H1 (cell line): ENCODE data around the gene F10. TPM values are rescaled to one million over a fixed set of nuclear protein-coding genes. Genes with fewer than 3 reads are reported as not detected.
A peak's percentile ranks its signal among the peaks of the same experiment; 100 is the strongest.

Experiments
- CTCF ChIA-PET: fragments of 300-600 bp; sonication (Branson Sonifier 250); formaldehyde crosslinking; loops from one replicate; lab custom pipeline; 2021; ENCODE audit not compliant: partially characterized antibody; lab: Charles Lee
- POLR2A ChIA-PET: fragments of 300-600 bp; sonication (Branson Sonifier 250); formaldehyde crosslinking; loops from one replicate; lab custom pipeline; 2021; ENCODE audit warnings: inconsistent platforms; ENCODE audit not compliant: partially characterized antibody; lab: Charles Lee
- DNase-seq, 2 experiments: peaks; one replicate each; pipeline versions ENCODE4 v3.0.0 to v3.0.0-alpha.2; 2010 to 2022; ENCODE audit warnings: low spot score in 2 of 2, low read depth in 1 of 2, mixed read lengths in 1 of 2
- FAIRE-seq: peaks from 2 replicates; lab custom pipeline; 2011; peaks lifted over from hg19 to GRCh38; lab: Jason Lieb, UNC
- H2AFZ ChIP-seq: 2 replicates; pipeline ENCODE4 v1.8.1; 2012; ENCODE audit warnings: low read length, inconsistent platforms
- H2AK5ac ChIP-seq: 2 replicates; pipeline ENCODE4 v1.6.1; 2013; ENCODE audit warnings: low read depth, low read length
- H2BK120ac ChIP-seq: replicated peaks from 2 replicates; pipeline ENCODE3; 2013; ENCODE audit warnings: low read depth, low read length, inconsistent platforms
- H2BK12ac ChIP-seq: 2 replicates; pipeline ENCODE4 v1.6.1; 2013; ENCODE audit warnings: low read depth, low read length
- H2BK15ac ChIP-seq: 2 replicates; pipeline ENCODE4 v1.6.1; 2013; ENCODE audit warnings: low read length
- H2BK20ac ChIP-seq: 2 replicates; pipeline ENCODE4 v1.6.1; 2013; ENCODE audit warnings: low read length
- H2BK5ac ChIP-seq: 2 replicates; pipeline ENCODE4 v1.6.1; 2013; ENCODE audit warnings: low read depth, low read length
- H3K14ac ChIP-seq: 2 replicates; pipeline ENCODE4 v1.6.1; 2013; ENCODE audit warnings: inconsistent platforms; ENCODE audit not compliant: insufficient read length
- H3K18ac ChIP-seq: 2 replicates; pipeline ENCODE4 v1.6.1; 2013; ENCODE audit warnings: low read length; ENCODE audit errors: extremely low read depth
- H3K23ac ChIP-seq: 2 replicates; pipeline ENCODE4 v1.6.1; 2013; ENCODE audit warnings: inconsistent platforms; ENCODE audit not compliant: insufficient read length
- H3K23me2 ChIP-seq: 2 replicates; pipeline ENCODE4 v1.6.1; 2013; ENCODE audit warnings: low read depth, low read length
- H3K27ac ChIP-seq: 2 replicates; pipeline ENCODE4 v1.6.1; 2011; ENCODE audit warnings: low read depth, low read length, inconsistent platforms
- H3K27me3 ChIP-seq, 4 experiments: replicated peaks in 1 of 4; 1 replicate in 1 of 4; 2 replicates in 3 of 4; pipeline versions ENCODE4 v1.6.1 to v1.8.1; 2011 to 2013; ENCODE audit warnings: low read length in 3 of 4, mild to moderate bottlenecking in 3 of 4, inconsistent platforms in 2 of 4, mixed read lengths in 2 of 4, moderate library complexity in 1 of 4; ENCODE audit not compliant: control insufficient read depth in 3 of 4, insufficient read depth in 3 of 4; ENCODE audit errors: extremely low read depth in 1 of 4
- H3K36me3 ChIP-seq, 4 experiments: 2 replicates each; pipeline versions ENCODE4 v1.6.1 to v1.8.1; 2011 to 2013; ENCODE audit warnings: mild to moderate bottlenecking in 4 of 4, low read length in 3 of 4, moderate library complexity in 2 of 4, control low read depth in 1 of 4, inconsistent platforms in 1 of 4; ENCODE audit not compliant: insufficient read depth in 4 of 4, control insufficient read depth in 2 of 4
- H3K4ac ChIP-seq: replicated peaks from 2 replicates; pipeline ENCODE3; 2013; ENCODE audit warnings: low read length, low read depth, mixed read lengths, inconsistent platforms; ENCODE audit not compliant: insufficient read length
- H3K4me1 ChIP-seq, 4 experiments: replicated peaks in 1 of 4; 1 replicate in 1 of 4; 2 replicates in 3 of 4; pipeline versions ENCODE4 v1.6.1 to v1.8.1; 2011 to 2013; ENCODE audit warnings: low read length in 3 of 4, inconsistent platforms in 2 of 4, mixed read lengths in 1 of 4; ENCODE audit not compliant: insufficient read depth in 4 of 4, control insufficient read depth in 3 of 4
- H3K4me2 ChIP-seq, 2 experiments: 2 replicates each; pipeline versions ENCODE4 v1.6.1 to v1.8.1; 2011 to 2013; ENCODE audit warnings: low read depth in 2 of 2, low read length in 2 of 2, control low read depth in 1 of 2, inconsistent platforms in 1 of 2, mild to moderate bottlenecking in 1 of 2; ENCODE audit not compliant: insufficient read depth in 1 of 2
- H3K4me3 ChIP-seq, 4 experiments: fragments of 200-600, 300-600 bp in 1 of 4; sonication (generic), shearing (Covaris generic), sonication (Bioruptor Twin) in 1 of 4; 2 replicates each; pipeline versions ENCODE4 v1.5.1 to v1.8.1; 2011 to 2016; ENCODE audit warnings: low read length in 4 of 4, low read depth in 3 of 4, control low read depth in 2 of 4, inconsistent platforms in 2 of 4, mild to moderate bottlenecking in 2 of 4, mixed read lengths in 1 of 4, moderate library complexity in 1 of 4; ENCODE audit not compliant: insufficient read depth in 2 of 4; ENCODE audit errors: extremely low read depth in 1 of 4
- H3K56ac ChIP-seq: replicated peaks from 2 replicates; pipeline ENCODE3; 2013; ENCODE audit warnings: low read depth, mild to moderate bottlenecking, mixed read lengths, low read length, inconsistent platforms; ENCODE audit not compliant: insufficient read length
- H3K79me1 ChIP-seq: 2 replicates; pipeline ENCODE4 v1.6.1; 2013; ENCODE audit warnings: low read depth, low read length, control low read depth
- H3K79me2 ChIP-seq, 2 experiments: 2 replicates each; pipeline versions ENCODE4 v1.6.1 to v1.8.1; 2012 to 2013; ENCODE audit warnings: low read length in 2 of 2, mild to moderate bottlenecking in 2 of 2, inconsistent platforms in 1 of 2; ENCODE audit not compliant: insufficient read depth in 2 of 2, control insufficient read depth in 1 of 2
- H3K9ac ChIP-seq, 4 experiments: replicated peaks in 1 of 4; 1 replicate in 1 of 4; 2 replicates in 3 of 4; pipeline versions ENCODE4 v1.6.1 to v1.8.1; 2011 to 2013; ENCODE audit warnings: low read depth in 3 of 4, low read length in 3 of 4, control low read depth in 2 of 4, mild to moderate bottlenecking in 2 of 4, moderate library complexity in 2 of 4, inconsistent platforms in 1 of 4; ENCODE audit errors: extremely low read depth in 1 of 4
- H3K9me3 ChIP-seq, 2 experiments: 2 replicates each; pipeline versions ENCODE4 v1.6.1 to v1.8.1; 2012 to 2013; ENCODE audit warnings: mild to moderate bottlenecking in 2 of 2, moderate library complexity in 2 of 2, control low read depth in 1 of 2, inconsistent platforms in 1 of 2, low read depth in 1 of 2, low read length in 1 of 2, mixed read lengths in 1 of 2; ENCODE audit not compliant: insufficient read depth in 2 of 2
- H4K20me1 ChIP-seq, 2 experiments: replicated peaks in 1 of 2; 2 replicates each; pipeline versions ENCODE3 to v1.8.1; 2011 to 2013; ENCODE audit warnings: inconsistent platforms in 2 of 2, low read length in 2 of 2, mild to moderate bottlenecking in 1 of 2; ENCODE audit not compliant: insufficient read depth in 2 of 2, control insufficient read depth in 1 of 2
- H4K5ac ChIP-seq: 2 replicates; pipeline ENCODE4 v1.6.1; 2013; ENCODE audit warnings: low read length, low read depth, mixed read lengths, inconsistent platforms; ENCODE audit not compliant: insufficient read length
- H4K8ac ChIP-seq: 2 replicates; pipeline ENCODE4 v1.8.0; 2013; ENCODE audit warnings: mild to moderate bottlenecking, moderate library complexity, low read length, inconsistent platforms; ENCODE audit not compliant: insufficient read depth; ENCODE audit errors: extremely low read depth
- H4K91ac ChIP-seq: replicated peaks from 2 replicates; pipeline ENCODE3; 2013; ENCODE audit warnings: low read length, mixed read lengths, inconsistent platforms; ENCODE audit not compliant: insufficient read length
- ASH2L ChIP-seq: fragments of 200-600, 300-600 bp; sonication (generic); IDR thresholded peaks from one replicate; pipeline ENCODE4 v1.7.1; 2017; ENCODE audit warnings: low read length
- BACH1 ChIP-seq: IDR thresholded peaks from 2 replicates; pipeline ENCODE4 v1.6.1; 2012; ENCODE audit warnings: low read length, improper control_type of control experiment
- BCL11A ChIP-seq, 2 experiments: IDR thresholded peaks; one replicate each; pipeline ENCODE4 v1.6.1; 2011; ENCODE audit warnings: low read depth in 2 of 2, low read length in 2 of 2, mild to moderate bottlenecking in 2 of 2
- CTBP2 ChIP-seq: IDR thresholded peaks from 2 replicates; pipeline ENCODE4 v1.7.0; 2011; ENCODE audit warnings: borderline replicate concordance, mild to moderate bottlenecking, moderate library complexity, mixed read lengths, low read length; ENCODE audit not compliant: insufficient read depth, insufficient read length
- E2F6 ChIP-seq: IDR thresholded peaks from 2 replicates; pipeline ENCODE4 v1.6.1; 2012; ENCODE audit warnings: inconsistent platforms
- GABPA ChIP-seq: IDR thresholded peaks from 2 replicates; pipeline ENCODE4 v1.6.1; 2011; ENCODE audit warnings: mild to moderate bottlenecking, low read length, moderate library complexity, borderline replicate concordance; ENCODE audit not compliant: insufficient read depth
- HDAC2 ChIP-seq, 2 experiments: fragments of 300-600 bp in 1 of 2; sonication (generic) in 1 of 2; IDR thresholded peaks; 2 replicates each; pipeline ENCODE4 v1.6.1; 2011 to 2012; ENCODE audit warnings: low read depth in 2 of 2, low read length in 2 of 2, mild to moderate bottlenecking in 2 of 2, moderate library complexity in 2 of 2, borderline replicate concordance in 1 of 2, inconsistent platforms in 1 of 2
- NRF1 ChIP-seq: IDR thresholded peaks from 2 replicates; pipeline ENCODE4 v1.6.1; 2011; ENCODE audit warnings: mild to moderate bottlenecking, low read depth, low read length, improper control_type of control experiment
- RAD21 ChIP-seq, 2 experiments: IDR thresholded peaks in 1 of 2; conservative IDR thresholded peaks in 1 of 2; 2 replicates each; pipeline ENCODE4 v1.6.1; 2011; ENCODE audit warnings: low read depth in 2 of 2, low read length in 2 of 2, improper control_type of control experiment in 1 of 2, inconsistent platforms in 1 of 2, mild to moderate bottlenecking in 1 of 2, moderate library complexity in 1 of 2
- SRF ChIP-seq: IDR thresholded peaks from 2 replicates; pipeline ENCODE4 v1.6.1; 2011; ENCODE audit warnings: mild to moderate bottlenecking, low read depth, low read length, moderate library complexity
- WGBS, 2 experiments: shearing (Covaris generic) in 1 of 2; methylation state at CpG; one replicate each; pipeline versions ENCODE4 v1.1.6 to v1.1.7; 2013 to 2015; ENCODE audit warnings: low lambda C conversion rate in 2 of 2, mixed read lengths in 2 of 2, inconsistent platforms in 1 of 2, low coverage in 1 of 2, missing lambda C conversion rate in 1 of 2; ENCODE audit not compliant: insufficient replicate concordance in 2 of 2, insufficient coverage in 1 of 2, insufficient read length in 1 of 2; ENCODE audit errors: extremely low coverage in 1 of 2, missing lambda C conversion rate in 1 of 2; 5-methylcytosine and 5-hydroxymethylcytosine counted together
- polyA plus RNA-seq, 7 experiments: library from polyadenylated mRNA; depleted of rRNA in 3 of 7; stranded (reverse) in 5 of 7; unstranded in 2 of 7; fragments of >200 nt in 5 of 7; fragments of 200-250 nt in 2 of 7; gene quantifications; 1 replicate in 5 of 7; 2 replicates in 1 of 7; 4 replicates in 1 of 7; pipeline versions ENCODE4 v1.2.1 to v1.2.3, GENCODE V29; 2011 to 2013; ENCODE audit warnings: missing spikeins in 2 of 7, mixed read lengths in 2 of 7
- total RNA-seq: library from RNA; stranded (reverse); fragmentation: NEBNext Ultra II Directional; extraction: Animal tissue kit (Norgen Biotek cat#: 25700); gene quantifications from 2 replicates; pipeline ENCODE4 v1.2.1, GENCODE V29; 2021

Gene F10
- total and polyA plus RNA-seq, 2 of the 8 experiments (the other 6 are each of a cell fraction or from before 2014, with no cell fraction given), result 2.0 to 4.2 TPM

GRCh38 chr13:113092776-113093579 lies 29.6 kb upstream of the F10 start:
- TF ChIP-seq BACH1, result no peak
- TF ChIP-seq SRF, result no peak
- no peak for TF ChIP-seq BCL11A (IDR thresholded peaks at IDR 0.05; ENCODE audit: low read depth in 2 of 2, low read length in 2 of 2)
- no peak for TF ChIP-seq CTBP2
- no peak for TF ChIP-seq E2F6
- no peak for TF ChIP-seq ASH2L
- TF ChIP-seq RAD21 (IDR thresholded peaks at IDR 0.05 in 1 of 2, conservative IDR thresholded peaks at IDR 0.05 in 1 of 2; ENCODE audit: low read depth in 2 of 2, low read length in 2 of 2), result no peak
- TF ChIP-seq HDAC2 (IDR thresholded peaks at IDR 0.05; ENCODE audit: borderline replicate concordance in 1 of 2, low read depth in 2 of 2, low read length in 2 of 2), result no peak
- no peak for TF ChIP-seq GABPA
- TF ChIP-seq NRF1, result no peak
- Histone ChIP-seq H3K79me2 (no peaks in the 10 kb centered on the region), H4K20me1 (no peaks in the 10 kb centered on the region), H3K9ac (no peak overlapping the region; a peak in 1 of 7 replicates), H2AK5ac (no peak overlapping the region), H3K18ac (no peak overlapping the region), H4K5ac (no peak overlapping the region), H3K9me3 (no peaks in the 10 kb centered on the region), H3K27ac (no peak overlapping the region), H3K14ac (no peak overlapping the region), H3K23ac (no peak overlapping the region), H4K8ac (peak overlapping the region; percentile 14; the same call in 1 of the 2 replicates), H2AFZ (no peak overlapping the region), H3K56ac (no peak overlapping the region), H2BK5ac (no peak overlapping the region), H4K91ac (no peak overlapping the region), H3K4me3 (no peak overlapping the region), H3K79me1 (no peaks in the 10 kb centered on the region), H3K4me2 (no peak overlapping the region), H3K36me3 (peaks cover under 1 to 4% (median 3%) of the 10 kb centered on the region in 4 experiments; a peak in 4 of 8 replicates), H3K4me1 (peaks cover 0 to 6% (median 4%) of the 10 kb centered on the region in 4 experiments; a peak in 2 of 7 replicates), H3K27me3 (no peaks in the 10 kb centered on the region), H2BK120ac (no peak overlapping the region), H3K23me2 (peaks cover 2% of the 10 kb centered on the region; the same call in 1 of the 2 replicates), H2BK20ac (no peak overlapping the region), H2BK12ac (no peak overlapping the region), H2BK15ac (no peak overlapping the region), H3K4ac (no peak overlapping the region)
- FAIRE-seq (no peak), DNase-seq (no peak)
- POLR2A ChIA-PET, result no interaction called here
- 92% methylated on average over 24 of the region's 25 CpGs; no CpG with 5 or more reads in 1 of the 2 experiments for WGBS, 2 experiments
- CTCF ChIA-PET, result interaction anchor here (1.0 to 2.3 kb wide), 3 partner anchors 10 to 31 kb away, joined by 5 to 6 read pairs (median 5); no protein-coding TSS in a partner anchor
